ENCODE results near the gene CFAP210.

DNA sequence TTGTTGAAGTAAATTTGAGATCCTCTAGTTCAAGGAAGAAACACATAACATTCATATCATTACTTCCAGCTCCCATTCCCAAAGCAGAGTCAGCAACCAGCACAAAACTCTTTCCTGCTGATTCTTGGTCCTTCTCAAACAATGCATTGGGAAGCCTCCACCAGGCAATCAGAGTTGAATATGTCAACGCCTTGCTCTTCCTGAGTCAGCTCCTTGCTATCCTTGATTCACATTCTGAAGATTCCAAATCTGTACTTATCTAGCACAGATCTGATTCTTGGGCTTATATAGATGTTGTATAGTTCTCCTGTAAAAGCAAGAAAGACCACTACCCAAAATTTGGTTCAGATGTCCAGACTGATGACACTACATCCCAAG lies 29.6 kb downstream of the CFAP210 start:
- TF ChIP-seq, protein P1, sequence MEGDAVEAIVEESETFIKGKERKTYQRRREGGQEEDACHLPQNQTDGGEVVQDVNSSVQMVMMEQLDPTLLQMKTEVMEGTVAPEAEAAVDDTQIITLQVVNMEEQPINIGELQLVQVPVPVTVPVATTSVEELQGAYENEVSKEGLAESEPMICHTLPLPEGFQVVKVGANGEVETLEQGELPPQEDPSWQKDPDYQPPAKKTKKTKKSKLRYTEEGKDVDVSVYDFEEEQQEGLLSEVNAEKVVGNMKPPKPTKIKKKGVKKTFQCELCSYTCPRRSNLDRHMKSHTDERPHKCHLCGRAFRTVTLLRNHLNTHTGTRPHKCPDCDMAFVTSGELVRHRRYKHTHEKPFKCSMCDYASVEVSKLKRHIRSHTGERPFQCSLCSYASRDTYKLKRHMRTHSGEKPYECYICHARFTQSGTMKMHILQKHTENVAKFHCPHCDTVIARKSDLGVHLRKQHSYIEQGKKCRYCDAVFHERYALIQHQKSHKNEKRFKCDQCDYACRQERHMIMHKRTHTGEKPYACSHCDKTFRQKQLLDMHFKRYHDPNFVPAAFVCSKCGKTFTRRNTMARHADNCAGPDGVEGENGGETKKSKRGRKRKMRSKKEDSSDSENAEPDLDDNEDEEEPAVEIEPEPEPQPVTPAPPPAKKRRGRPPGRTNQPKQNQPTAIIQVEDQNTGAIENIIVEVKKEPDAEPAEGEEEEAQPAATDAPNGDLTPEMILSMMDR (IDR thresholded peaks at IDR 0.05): no peak
- TF ChIP-seq POLR2AphosphoS5 (IDR thresholded peaks at IDR 0.05): no peak

Measured in upper lobe of left lung (tissue), 4 donors.